NCI-H1048 (cell line): ENCODE data around the gene PALM2AKAP2.

ENCODE experiments used
- DNase-seq: peaks from one replicate; lab custom pipeline; 2025; lab: John Stamatoyannopoulos, UW

The PALM2AKAP2 gene

GRCh38 chr9:109771796-109772531 lies 8.0 kb upstream of the PALM2AKAP2 start:
- no peak for DNase-seq

GRCh38 chr9:109775516-109775915 lies 4.5 kb upstream of the PALM2AKAP2 start:
- no peak for DNase-seq

GRCh38 chr9:109776391-109776790 lies 3.6 kb upstream of the PALM2AKAP2 start:
- DNase-seq = no peak

- DNase-seq = no peak
Observed at GRCh38 chr9:109780453-109781033, 545 bp downstream of the PALM2AKAP2 start.

GRCh38 chr9:109781086-109781485 lies 1.1 kb downstream of the PALM2AKAP2 start:
- no peak for DNase-seq

GRCh38 chr9:109781541-109782197 lies 1.7 kb downstream of the PALM2AKAP2 start:
- no peak for DNase-seq

- no peak for DNase-seq
Observed at GRCh38 chr9:109787735-109788134, 7.7 kb downstream of the PALM2AKAP2 start.

- DNase-seq = no peak
Observed at GRCh38 chr9:109789556-109789955, 9.6 kb downstream of the PALM2AKAP2 start.

- no peak for DNase-seq
Observed at GRCh38 chr9:109789971-109790370, 10.0 kb downstream of the PALM2AKAP2 start.

- DNase-seq = no peak
Observed at GRCh38 chr9:109791003-109791677, 11.1 kb downstream of the PALM2AKAP2 start.

GRCh38 chr9:109791747-109792146 lies 11.7 kb downstream of the PALM2AKAP2 start:
- DNase-seq = no peak

GRCh38 chr9:109792951-109793546 lies 13.1 kb downstream of the PALM2AKAP2 start:
- DNase-seq = no peak

GRCh38 chr9:109793921-109794320 lies 13.9 kb downstream of the PALM2AKAP2 start:
- no peak for DNase-seq

GRCh38 chr9:109794361-109795012 lies 14.5 kb downstream of the PALM2AKAP2 start:
- DNase-seq = no peak

- DNase-seq = no peak
Observed at GRCh38 chr9:109795613-109796012, 15.6 kb downstream of the PALM2AKAP2 start.

GRCh38 chr9:109796078-109796477 lies 16.1 kb downstream of the PALM2AKAP2 start:
- no peak for DNase-seq

- no peak for DNase-seq
Observed at GRCh38 chr9:109797006-109797405, 17.0 kb downstream of the PALM2AKAP2 start.

GRCh38 chr9:109797509-109797908 lies 17.5 kb downstream of the PALM2AKAP2 start:
- no peak for DNase-seq

GRCh38 chr9:109799141-109799540 lies 19.1 kb downstream of the PALM2AKAP2 start:
- DNase-seq = no peak

- DNase-seq = no peak
Observed at GRCh38 chr9:109799792-109800191, 19.8 kb downstream of the PALM2AKAP2 start.

- DNase-seq = no peak
Observed at GRCh38 chr9:109801484-109801883, 21.5 kb downstream of the PALM2AKAP2 start.

- no peak for DNase-seq
Observed at GRCh38 chr9:109802491-109802890, 22.5 kb downstream of the PALM2AKAP2 start.
